GM12878 (cell line): Measurements from ENCODE around the gene CYP4F3. TPM values are rescaled to one million over a fixed set of nuclear protein-coding genes. Genes with fewer than 3 reads are reported as not detected.

Experiments
- ATAC-seq: fragments of 200-7000 bp; cut with Tn5 transposase; 3 replicates; pipeline ENCODE4 v1.9.1; 2020; ENCODE audit warnings: mild to moderate bottlenecking, moderate library complexity
- BruUV-seq: library from RNA; stranded (reverse); fragments of 400-500 nt; replicated peaks from 2 replicates; lab custom pipeline; 2021; lab: Mats Ljungman, UMichigan
- CTCF ChIA-PET: fragments of 300-600 bp; sonication (Branson Sonifier 250); formaldehyde crosslinking; extraction: SDS; loops from one replicate; lab custom pipeline; 2021; ENCODE audit warnings: inconsistent platforms; lab: Yijun Ruan, JAX
- POLR2A ChIA-PET: fragments of 350-600 bp; formaldehyde crosslinking; extraction: SDS; loops from one replicate; lab custom pipeline; 2021; ENCODE audit warnings: inconsistent platforms; lab: Charles Lee
- RAD21 ChIA-PET: fragments of 300-600 bp; sonication (Branson Sonifier 250); formaldehyde crosslinking; loops from one replicate; lab custom pipeline; 2023; ENCODE audit warnings: antibody characterized with exemption; ENCODE audit not compliant: unreplicated experiment; lab: Charles Lee
- SMC1A ChIA-PET: fragments of 300-600 bp; sonication (Branson Sonifier 250); formaldehyde crosslinking; loops from one replicate; lab custom pipeline; 2023; ENCODE audit not compliant: unreplicated experiment, uncharacterized antibody; lab: Charles Lee
- DNase-seq: peaks from one replicate; pipeline ENCODE4 v3.0.0-alpha.2; 2011; ENCODE audit warnings: low read depth, low spot score
- FAIRE-seq: peaks from 3 replicates; lab custom pipeline; 2011; peaks lifted over from hg19 to GRCh38; lab: Jason Lieb, UNC
- H2AFZ ChIP-seq: 2 replicates; pipeline ENCODE4 v1.6.0; 2011; ENCODE audit warnings: low read depth, low read length, control low read depth; ENCODE audit not compliant: control insufficient read depth
- H3K27ac ChIP-seq: 2 replicates; pipeline ENCODE4 v1.5.1; 2011; ENCODE audit warnings: control low read depth; ENCODE audit not compliant: control insufficient read depth, insufficient read depth
- H3K27me3 ChIP-seq, 2 experiments: replicated peaks in 1 of 2; 2 replicates each; pipeline versions ENCODE4 v1.6.0 to v1.6.1; 2011; ENCODE audit warnings: low read length in 1 of 2; ENCODE audit not compliant: control insufficient read depth in 2 of 2, insufficient read depth in 2 of 2
- H3K36me3 ChIP-seq, 2 experiments: 2 replicates each; pipeline ENCODE4 v1.5.1; 2011; ENCODE audit warnings: low read length in 1 of 2; ENCODE audit not compliant: control insufficient read depth in 2 of 2, insufficient read depth in 2 of 2
- H3K4me1 ChIP-seq: 2 replicates; pipeline ENCODE4 v1.6.1; 2011; ENCODE audit warnings: mild to moderate bottlenecking, low read length, moderate library complexity, mixed read lengths; ENCODE audit not compliant: control insufficient read depth, insufficient read depth
- H3K4me2 ChIP-seq: 2 replicates; pipeline ENCODE4 v1.6.0; 2011; ENCODE audit warnings: control low read depth; ENCODE audit not compliant: control insufficient read depth, insufficient read depth
- H3K4me3 ChIP-seq: fragments of 200-600 bp; sonication (generic); 2 replicates; pipeline ENCODE4 v1.5.1; 2016
- H3K79me2 ChIP-seq: 2 replicates; pipeline ENCODE4 v1.6.0; 2011; ENCODE audit warnings: low read length; ENCODE audit not compliant: control insufficient read depth, insufficient read depth
- H3K9ac ChIP-seq: 2 replicates; pipeline ENCODE4 v1.8.0; 2011; ENCODE audit warnings: low read length, control low read depth, mixed read lengths; ENCODE audit not compliant: control insufficient read depth, insufficient read depth
- H3K9me3 ChIP-seq: replicated peaks from 3 replicates; pipeline ENCODE4 v1.5.1; 2011; ENCODE audit warnings: mild to moderate bottlenecking, low read length; ENCODE audit not compliant: control insufficient read depth, insufficient read depth
- H4K20me1 ChIP-seq: 2 replicates; pipeline ENCODE4 v1.6.0; 2011; ENCODE audit not compliant: control insufficient read depth, insufficient read depth
- CHD2 ChIP-seq: IDR thresholded peaks from 2 replicates; pipeline ENCODE4 v1.6.1; 2011; ENCODE audit warnings: low read depth, low read length, improper control_type of control experiment, borderline replicate concordance
- CTCF ChIP-seq, 3 experiments: IDR thresholded peaks in 2 of 3; conservative IDR thresholded peaks in 1 of 3; 2 replicates each; pipeline ENCODE4 v1.5.1; 2011; ENCODE audit warnings: low read depth in 3 of 3, low read length in 3 of 3, mild to moderate bottlenecking in 3 of 3, control low read depth in 2 of 3, moderate library complexity in 2 of 3, inconsistent platforms in 1 of 3, mixed read lengths in 1 of 3; ENCODE audit not compliant: control insufficient read depth in 2 of 3, insufficient read depth in 1 of 3; ENCODE audit errors: extremely low read depth in 1 of 3
- IKZF1 ChIP-seq: fragments of 450-650 bp; conservative IDR thresholded peaks from 2 replicates; pipeline ENCODE4 v1.6.1; 2017; ENCODE audit warnings: antibody characterized with exemption, mild to moderate bottlenecking
- IRF5 ChIP-seq: fragments of 450-650 bp; IDR thresholded peaks from 2 replicates; pipeline ENCODE4 v1.6.1; 2017; ENCODE audit warnings: borderline replicate concordance
- RAD21 ChIP-seq: IDR thresholded peaks from 2 replicates; pipeline ENCODE4 v1.6.1; 2011; ENCODE audit warnings: mild to moderate bottlenecking, low read depth, low read length, moderate library complexity; ENCODE audit not compliant: insufficient read depth
- SPI1 ChIP-seq: IDR thresholded peaks from 2 replicates; pipeline ENCODE4 v1.6.1; 2011; ENCODE audit warnings: low read depth, mild to moderate bottlenecking, low read length, moderate library complexity, borderline replicate concordance; ENCODE audit not compliant: insufficient read depth
- TCF3 ChIP-seq: IDR thresholded peaks from 2 replicates; pipeline ENCODE4 v1.6.1; 2012; ENCODE audit warnings: low read depth, mild to moderate bottlenecking, low read length, borderline replicate concordance; ENCODE audit not compliant: insufficient read depth
- WGBS: methylation state at CpG from one replicate; pipeline ENCODE4 v1.1.6; 2016; ENCODE audit warnings: low lambda C conversion rate; ENCODE audit not compliant: insufficient replicate concordance, insufficient coverage; ENCODE audit errors: missing lambda C conversion rate; 5-methylcytosine and 5-hydroxymethylcytosine counted together
- in situ Hi-C: fragments of 300-500 bp; cut with MboI; formaldehyde crosslinking; loops from 9 replicates; pipeline ENCODE4 v1.14.3; 2018; ENCODE audit warnings: mixed read lengths
- intact Hi-C: fragments of 100-400 bp; cut with micrococcal nuclease; formaldehyde crosslinking; loops from one replicate; pipeline ENCODE4 v1.14.2; 2022; ENCODE audit not compliant: unreplicated experiment
- polyA plus RNA-seq, 11 experiments: library from polyadenylated mRNA; depleted of rRNA in 4 of 11; unstranded in 6 of 11; stranded (reverse) in 5 of 11; fragments of >200 nt; fragmentation: Nextera tagmentation in 4 of 11; fragmentation: Illumina TruSeq in 1 of 11; extraction: Ambion mirVana in 4 of 11; extraction: Trizol in 1 of 11; gene quantifications; 1 replicate in 1 of 11; 2 replicates in 10 of 11; pipeline versions ENCODE4 v1.2.1 to v1.2.3, GENCODE V29; 2011 to 2016; ENCODE audit warnings: inconsistent platforms in 2 of 11, missing spikeins in 2 of 11, low read depth in 1 of 11
- total RNA-seq, 4 experiments: library from RNA; depleted of rRNA in 3 of 4; stranded (reverse); fragments of >200 nt in 3 of 4; fragmentation: Illumina TruSeq in 1 of 4; extraction: Trizol in 1 of 4; gene quantifications; 2 replicates each; pipeline versions ENCODE4 v1.2.1 to v1.2.3, GENCODE V29; 2013 to 2021

Gene CYP4F3
- total and polyA plus RNA-seq, 10 of the 15 experiments (the other 5 are each of a cell fraction or from before 2014, with no cell fraction given): 0.08 to 4.7 (median 1.2) TPM

GRCh38 chr19:15631817-15632216 is 8.9 kb upstream of the CYP4F3 start (continued):
- TF ChIP-seq CTCF (IDR thresholded peaks at IDR 0.05 in 2 of 3, conservative IDR thresholded peaks at IDR 0.05 in 1 of 3; ENCODE audit: control insufficient read depth in 2 of 3, extremely low read depth in 1 of 3, insufficient read depth in 1 of 3, low read depth in 3 of 3, low read length in 3 of 3): peak in 2 of 3 experiments; percentile 9 to 43; a peak in 2 of 6 replicates

GRCh38 chr19:15633082-15633835 is 7.4 kb upstream of the CYP4F3 start:
- in situ Hi-C loops: loop anchor here (25.0 kb wide), 1 partner anchor 754 kb away; no protein-coding TSS in a partner anchor
- Histone ChIP-seq H3K27me3 (no peaks in the 10 kb centered on the region; a peak in 1 of 4 replicates), H3K36me3 (no peaks in the 10 kb centered on the region), H3K79me2 (no peaks in the 10 kb centered on the region), H3K4me2 (no peak overlapping the region), H3K9ac (no peak overlapping the region), H3K9me3 (no peaks in the 10 kb centered on the region), H3K4me3 (no peak overlapping the region), H4K20me1 (no peaks in the 10 kb centered on the region), H2AFZ (no peak overlapping the region), H3K27ac (no peak overlapping the region), H3K4me1 (no peaks in the 10 kb centered on the region)
- no peak for FAIRE-seq
- no peak for ATAC-seq
- SMC1A ChIA-PET: no interaction called here
- DNase-seq: no peak
- RAD21 ChIA-PET: no interaction called here
- intact Hi-C loops: loop anchor here (5.0 kb wide), 1 partner anchor 474 kb away; no protein-coding TSS in a partner anchor
- POLR2A ChIA-PET: no interaction called here
- CTCF ChIA-PET: interaction anchor here (0.6 kb wide), 1 partner anchor 428 kb away, joined by 3 read pairs; no protein-coding TSS in a partner anchor
- no peak for TF ChIP-seq CHD2
- TF ChIP-seq IRF5: no peak
- TF ChIP-seq RAD21: no peak
- no peak for TF ChIP-seq IKZF1
- TF ChIP-seq SPI1: peak; percentile 15; the same call in 1 of the 2 replicates
- no peak for TF ChIP-seq TCF3
- BruUV-seq: no TSS peak
- WGBS: 9% methylated on average over 5 of the region's 5 CpGs
